ENCODE data around the gene DGKB.

- TF ChIP-seq POLR2A (IDR thresholded peaks at IDR 0.05), result no peak
- no peak for TF ChIP-seq CTCF (IDR thresholded peaks at IDR 0.05 in 4 of 5, conservative IDR thresholded peaks at IDR 0.05 in 1 of 5)
These were observed 188.3 kb downstream of the DGKB start for GRCh38 chr7:14714161-14714728.
